ENCODE results near the gene UBL7. TPM values are rescaled to one million over a fixed set of nuclear protein-coding genes. Genes with fewer than 3 reads are reported as not detected.

UBL7 gene
- total RNA-seq, 1 experiment from 2014 or later, result 47.5 TPM

GRCh38 chr15:74454764-74455500, 6.0 kb downstream of the UBL7 start:
- no peak overlapping the region for H3K56ac ChIP-seq (ENCODE audit: insufficient read length, low read depth, low read length)
- H3K23ac ChIP-seq (ENCODE audit: insufficient read length, low read depth, low read length), result no peak overlapping the region
- no peaks in the 10 kb centered on the region for H3K9me3 ChIP-seq (ENCODE audit: control insufficient read depth, low read depth, low read length)
- peaks cover 3% of the 10 kb centered on the region; the same call in 1 of the 2 replicates for H3K4me1 ChIP-seq (ENCODE audit: insufficient read depth, low read length)
- no peak overlapping the region for H2BK15ac ChIP-seq (ENCODE audit: low read depth, low read length)
- Mint-ChIP-seq H3K4me1 (peaks cover 15 to 16% of the 10 kb centered on the region in 2 experiments), H3K9me3 (no peaks in the 10 kb centered on the region), H3K36me3 (ENCODE audit: insufficient read depth in 1 of 3, low read depth in 3 of 3) (peaks cover 21 to 54% (median 42%) of the 10 kb centered on the region in 3 experiments), H3K4me3 (no peak overlapping the region), H3K27me3 (ENCODE audit: low read depth) (no peaks in the 10 kb centered on the region), H3K27ac (peak overlapping the region; percentile 10 to 76 (median 74); a peak in 4 of 7 replicates)
- H2AK5ac ChIP-seq (ENCODE audit: insufficient read length, low read length), result no peak overlapping the region
- H3K27me3 ChIP-seq (ENCODE audit: insufficient read depth, low read length), result no peaks in the 10 kb centered on the region
- H2BK20ac ChIP-seq (ENCODE audit: low read depth, low read length, poor library complexity, severe bottlenecking), result no peak overlapping the region
- H3K79me1 ChIP-seq (ENCODE audit: insufficient read depth, low read depth, low read length, poor library complexity, severe bottlenecking), result no peaks in the 10 kb centered on the region
- no peak overlapping the region for H4K91ac ChIP-seq (ENCODE audit: insufficient read length, low read depth, low read length)
- no peaks in the 10 kb centered on the region for H3K23me2 ChIP-seq (ENCODE audit: insufficient read length, low read depth, low read length, poor library complexity, severe bottlenecking)
- TF ChIP-seq CTCF (conservative IDR thresholded peaks at IDR 0.05), result no peak
- H3K4ac ChIP-seq (ENCODE audit: low read depth, low read length), result no peak overlapping the region
- H3K27ac ChIP-seq (ENCODE audit: insufficient read length, low read depth, low read length), result no peak overlapping the region
- H3K18ac ChIP-seq (ENCODE audit: insufficient read length, low read depth, low read length), result no peak overlapping the region
- no peak for DNase-seq
- no peak overlapping the region for H2BK120ac ChIP-seq (ENCODE audit: low read depth, low read length, poor library complexity, severe bottlenecking)
- no peak overlapping the region for H3K9ac ChIP-seq (ENCODE audit: extremely low read depth, insufficient read length, low read length)
- no peak overlapping the region for H2AFZ ChIP-seq (ENCODE audit: low read length)
- no peak overlapping the region for H4K5ac ChIP-seq (ENCODE audit: insufficient read length, low read depth, low read length)
- H3K4me2 ChIP-seq (ENCODE audit: insufficient read depth, insufficient read length, low read length), result no peak overlapping the region
- H2BK5ac ChIP-seq (ENCODE audit: insufficient read length, low read length), result no peak overlapping the region
- H3K14ac ChIP-seq (ENCODE audit: insufficient read depth, low read length), result no peak overlapping the region
- no peaks in the 10 kb centered on the region for H3K79me2 ChIP-seq (ENCODE audit: insufficient read depth, low read length)
- H3T11ph ChIP-seq (ENCODE audit: low read length), result no peak overlapping the region
- H4K8ac ChIP-seq (replicated peaks; ENCODE audit: insufficient read length, low read depth, low read length), result no peak overlapping the region
- H4K20me1 ChIP-seq (ENCODE audit: control insufficient read depth, insufficient read depth, insufficient read length), result no peaks in the 10 kb centered on the region
- no peak overlapping the region for H2BK12ac ChIP-seq (ENCODE audit: insufficient read length, low read depth, low read length)

Measured in H9 (cell line).